T-helper 22 cell (primary cell): ENCODE data around the gene TXK.

Experiments
- DNase-seq: peaks from one replicate; pipeline ENCODE4 v3.0.0-alpha.2; 2020; ENCODE audit warnings: low read depth

TXK gene

GRCh38 chr4:48049483-48049882, 84.6 kb downstream of the TXK start:
- no peak for DNase-seq

- DNase-seq = no peak
Measured at GRCh38 chr4:48047896-48048295, 86.2 kb downstream of the TXK start.

- peak; percentile 8 for DNase-seq
Measured at GRCh38 chr4:48047421-48047844, 86.6 kb downstream of the TXK start.

- DNase-seq = no peak
Measured at GRCh38 chr4:48046059-48046458, 88.0 kb downstream of the TXK start.

GRCh38 chr4:48044298-48044697, 89.8 kb downstream of the TXK start:
- no peak for DNase-seq

GRCh38 chr4:48043504-48043903, 90.5 kb downstream of the TXK start:
- DNase-seq = no peak

- no peak for DNase-seq
Measured at GRCh38 chr4:48042979-48043461, 91.0 kb downstream of the TXK start.

- DNase-seq = no peak
Measured at GRCh38 chr4:48041535-48042137, 92.4 kb downstream of the TXK start.

GRCh38 chr4:48039561-48039960, 94.5 kb downstream of the TXK start:
- no peak for DNase-seq

- no peak for DNase-seq
Measured at GRCh38 chr4:48038666-48039065, 95.4 kb downstream of the TXK start.

- no peak for DNase-seq
Measured at GRCh38 chr4:48037117-48037462, 97.0 kb downstream of the TXK start.

- DNase-seq = no peak
Measured at GRCh38 chr4:48035952-48036351, 98.1 kb downstream of the TXK start.

GRCh38 chr4:48033825-48034413, 100.1 kb downstream of the TXK start:
- no peak for DNase-seq

GRCh38 chr4:48033412-48033811, 100.6 kb downstream of the TXK start:
- no peak for DNase-seq

- no peak for DNase-seq
Measured at GRCh38 chr4:48032721-48033120, 101.3 kb downstream of the TXK start.

GRCh38 chr4:48031802-48032525, 102.1 kb downstream of the TXK start:
- no peak for DNase-seq

GRCh38 chr4:48030470-48030869, 103.6 kb downstream of the TXK start:
- no peak for DNase-seq

- no peak for DNase-seq
Measured at GRCh38 chr4:48028696-48029095, 105.4 kb downstream of the TXK start.

- DNase-seq = no peak
Measured at GRCh38 chr4:48027653-48028052, 106.4 kb downstream of the TXK start.

GRCh38 chr4:48025005-48025404, 109.0 kb downstream of the TXK start:
- no peak for DNase-seq

- DNase-seq = no peak
Measured at GRCh38 chr4:48024522-48024921, 109.5 kb downstream of the TXK start.

GRCh38 chr4:48022192-48022799, 111.8 kb downstream of the TXK start:
- no peak for DNase-seq

GRCh38 chr4:48021100-48021499, 113.0 kb downstream of the TXK start:
- no peak for DNase-seq
